Mesodermal cell (in vitro differentiated cells): Measurements from ENCODE around the gene SLC22A31.
"Not testable (repeated sequence)": the region's sequence is repeated elsewhere in the genome, so short reads cannot be mapped to it uniquely, and the experiment has no call there.

Experiments used
- H3K27ac ChIP-seq: 2 replicates; pipeline ENCODE4 v1.7.0; 2013; ENCODE audit warnings: mild to moderate bottlenecking, low read depth, low read length, moderate library complexity; ENCODE audit not compliant: severe bottlenecking
- H3K36me3 ChIP-seq: 2 replicates; pipeline ENCODE4 v1.7.1; 2013; ENCODE audit warnings: mild to moderate bottlenecking, low read length, moderate library complexity; ENCODE audit not compliant: control insufficient read depth, insufficient read depth
- H3K4me1 ChIP-seq: one replicate; pipeline ENCODE4 v1.7.1; 2013; ENCODE audit warnings: mild to moderate bottlenecking, low read length; ENCODE audit not compliant: insufficient read depth, control insufficient read depth, poor library complexity, severe bottlenecking
- H3K4me3 ChIP-seq: 2 replicates; pipeline ENCODE4 v1.7.0; 2013; ENCODE audit warnings: low read length, control low read depth, mild to moderate bottlenecking; ENCODE audit not compliant: insufficient read depth, poor library complexity, severe bottlenecking; ENCODE audit errors: extremely low read depth
- H3K9me3 ChIP-seq: 2 replicates; pipeline ENCODE4 v1.7.1; 2013; ENCODE audit warnings: mild to moderate bottlenecking, low read length, moderate library complexity; ENCODE audit not compliant: control insufficient read depth
- WGBS, 2 experiments: methylation state at CpG; one replicate each; pipeline ENCODE4 v1.1.5; 2013; ENCODE audit warnings: missing lambda C conversion rate in 2 of 2; ENCODE audit not compliant: insufficient coverage in 2 of 2; 5-methylcytosine and 5-hydroxymethylcytosine counted together

Gene SLC22A31

GRCh38 chr16:89192186-89192955 is 8.0 kb downstream of the SLC22A31 start:
- H3K4me1 ChIP-seq, H3K36me3 ChIP-seq, H3K9me3 ChIP-seq, H3K27ac ChIP-seq: not testable (repeated sequence)
- H3K4me3 ChIP-seq, result peak overlapping the region; percentile 14
- WGBS, 2 experiments, result 2 to 3% methylated on average over 36 to 58 of the region's 63 CpGs

GRCh38 chr16:89191901-89192185 is 8.5 kb downstream of the SLC22A31 start:
- Histone ChIP-seq H3K4me1 (no peaks in the 10 kb centered on the region), H3K9me3 (no peaks in the 10 kb centered on the region), H3K27ac (no peak overlapping the region), H3K36me3 (no peaks in the 10 kb centered on the region), H3K4me3 (peak overlapping the region; percentile 14)
- 13 to 18% methylated on average over 8 of the region's 19 CpGs for WGBS, 2 experiments

GRCh38 chr16:89191033-89191900 is 9.1 kb downstream of the SLC22A31 start:
- no peaks in the 10 kb centered on the region for H3K4me1 ChIP-seq
- no peaks in the 10 kb centered on the region for H3K36me3 ChIP-seq
- no peaks in the 10 kb centered on the region for H3K9me3 ChIP-seq
- H3K27ac ChIP-seq, result no peak overlapping the region
- 87 to 90% methylated on average over 27 to 36 of the region's 44 CpGs for WGBS, 2 experiments
- H3K4me3 ChIP-seq, result no peak overlapping the region

- no peak overlapping the region for H3K4me3 ChIP-seq
- WGBS, 2 experiments, result 80 to 85% methylated on average over 22 to 27 of the region's 28 CpGs
- H3K27ac ChIP-seq, result no peak overlapping the region
- no peaks in the 10 kb centered on the region for H3K4me1 ChIP-seq
- no peaks in the 10 kb centered on the region for H3K36me3 ChIP-seq
- no peaks in the 10 kb centered on the region for H3K9me3 ChIP-seq
Measured at GRCh38 chr16:89190150-89190958, 10.0 kb downstream of the SLC22A31 start.

GRCh38 chr16:89189358-89190025 is 10.8 kb downstream of the SLC22A31 start:
- H3K27ac ChIP-seq, result no peak overlapping the region
- no peaks in the 10 kb centered on the region for H3K4me1 ChIP-seq
- H3K36me3 ChIP-seq, result no peaks in the 10 kb centered on the region
- 54 to 75% methylated on average over 7 to 9 of the region's 14 CpGs for WGBS, 2 experiments
- H3K9me3 ChIP-seq, result no peaks in the 10 kb centered on the region
- H3K4me3 ChIP-seq, result no peak overlapping the region

- H3K9me3 ChIP-seq, H3K4me3 ChIP-seq, H3K36me3 ChIP-seq, H3K4me1 ChIP-seq, H3K27ac ChIP-seq: not testable (repeated sequence)
- 90 to 94% methylated on average over 17 to 22 of the region's 25 CpGs for WGBS, 2 experiments
Measured at GRCh38 chr16:89188471-89189357, 11.6 kb downstream of the SLC22A31 start.

- Histone ChIP-seq H3K27ac (no peak overlapping the region), H3K4me1 (no peaks in the 10 kb centered on the region), H3K9me3 (no peaks in the 10 kb centered on the region), H3K4me3 (no peak overlapping the region), H3K36me3 (no peaks in the 10 kb centered on the region)
- WGBS, 2 experiments, result 66 to 74% methylated on average over 8 to 18 of the region's 19 CpGs
Measured at GRCh38 chr16:89187770-89188392, 12.5 kb downstream of the SLC22A31 start.

- no peaks in the 10 kb centered on the region for H3K9me3 ChIP-seq
- 81 to 90% methylated on average over 7 to 19 of the region's 19 CpGs for WGBS, 2 experiments
- H3K27ac ChIP-seq, result no peak overlapping the region
- H3K4me3 ChIP-seq, result no peak overlapping the region
- no peaks in the 10 kb centered on the region for H3K36me3 ChIP-seq
- H3K4me1 ChIP-seq, result no peaks in the 10 kb centered on the region
Measured at GRCh38 chr16:89187032-89187769, 13.1 kb downstream of the SLC22A31 start.

- H3K4me3 ChIP-seq, result not testable (repeated sequence)
Measured at GRCh38 chr16:89186593-89187031, 13.7 kb downstream of the SLC22A31 start.

More at GRCh38 chr16:89186593-89187031, 13.7 kb downstream of the SLC22A31 start:
- not testable (repeated sequence) for H3K36me3 ChIP-seq, H3K4me1 ChIP-seq, H3K9me3 ChIP-seq, H3K27ac ChIP-seq
- WGBS, 2 experiments, result 88 to 91% methylated on average over 17 to 20 of the region's 20 CpGs
